HCT116 (cell line): ENCODE results near the gene SLC6A3.

Experiments
- CBX3 ChIP-seq: IDR thresholded peaks from 2 replicates; pipeline ENCODE4 v1.6.1; 2012; ENCODE audit warnings: low read depth
- EGR1 ChIP-seq: IDR thresholded peaks from 2 replicates; pipeline ENCODE4 v1.6.1; 2012; ENCODE audit warnings: low read depth
- ELF1 ChIP-seq: IDR thresholded peaks from 2 replicates; pipeline ENCODE4 v1.6.1; 2012; ENCODE audit warnings: low read depth, borderline replicate concordance
- EZH2 ChIP-seq: fragments of 200-600 bp; sonication (generic); IDR thresholded peaks from 2 replicates; pipeline ENCODE4 v1.6.1; 2017; ENCODE audit warnings: antibody characterized with exemption, mixed run types
- EZH2phosphoT487 ChIP-seq: fragments of 200-600 bp; IDR thresholded peaks from 2 replicates; pipeline ENCODE4 v1.6.1; 2018; ENCODE audit warnings: antibody characterized with exemption, borderline replicate concordance
- FOSL1 ChIP-seq: IDR thresholded peaks from 2 replicates; pipeline ENCODE4 v1.6.1; 2012; ENCODE audit warnings: low read depth
- POLR2A ChIP-seq: IDR thresholded peaks from 2 replicates; pipeline ENCODE4 v1.7.0; 2011; ENCODE audit warnings: borderline replicate concordance; ENCODE audit not compliant: insufficient read depth, insufficient read length; ENCODE audit errors: extremely low read depth
- POLR2AphosphoS5 ChIP-seq: IDR thresholded peaks from 2 replicates; pipeline ENCODE4 v1.6.1; 2011; ENCODE audit warnings: mild to moderate bottlenecking, low read depth, low read length, moderate library complexity
- SRF ChIP-seq: IDR thresholded peaks from 2 replicates; pipeline ENCODE4 v1.6.1; 2012; ENCODE audit warnings: low read depth
- ZNF274 ChIP-seq: fragments of 200-500 bp; sonication (Bioruptor generic); IDR thresholded peaks from 2 replicates; pipeline ENCODE4 v1.6.1; 2014; ENCODE audit warnings: mild to moderate bottlenecking, low read depth, low read length, inconsistent platforms
- TF ChIP-seq, protein P1 (sequence below), 3 experiments: fragments of 200-600 bp in 1 of 3; sonication (generic) in 1 of 3; IDR thresholded peaks in 2 of 3; conservative IDR thresholded peaks in 1 of 3; 2 replicates each; pipeline ENCODE4 v1.5.1; 2012 to 2017; ENCODE audit warnings: low read depth in 2 of 3, low read length in 2 of 3, antibody characterized with exemption in 1 of 3, borderline replicate concordance in 1 of 3, control low read depth in 1 of 3, mild to moderate bottlenecking in 1 of 3, mixed read lengths in 1 of 3, mixed run types in 1 of 3, moderate library complexity in 1 of 3; ENCODE audit not compliant: insufficient read depth in 1 of 3
- TF ChIP-seq, protein P2 (sequence below): IDR thresholded peaks from 2 replicates; pipeline ENCODE4 v1.6.1; 2011; ENCODE audit warnings: mild to moderate bottlenecking, low read length, moderate library complexity; ENCODE audit not compliant: insufficient replicate concordance; ENCODE audit errors: extremely low read depth
- TF ChIP-seq, protein P3 (sequence below): IDR thresholded peaks from 2 replicates; pipeline ENCODE4 v1.6.1; 2012
- TF ChIP-seq, protein P4 (sequence below): IDR thresholded peaks from 2 replicates; pipeline ENCODE4 v1.6.1; 2012; ENCODE audit warnings: low read depth

DNA sequence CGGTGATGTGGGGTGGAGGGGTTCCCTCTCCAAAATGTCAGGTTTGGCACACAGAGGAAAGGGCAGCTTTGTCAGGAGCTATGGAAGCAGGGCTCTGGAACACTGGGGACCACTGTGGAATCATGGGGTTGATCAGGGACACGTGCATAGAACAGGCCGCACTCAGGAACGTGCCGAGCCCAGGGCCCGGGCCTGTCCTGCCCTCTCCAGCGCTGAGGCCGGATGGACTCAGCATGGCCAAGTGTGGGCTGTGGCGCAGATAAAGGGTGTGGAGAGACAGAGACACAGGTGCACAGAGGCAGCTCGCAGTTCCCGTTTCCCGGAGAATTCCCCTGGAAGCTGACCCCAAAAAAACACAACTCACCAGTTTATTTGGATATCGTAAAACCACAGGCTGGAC is 37.8 kb upstream of the SLC6A3 start:
- TF ChIP-seq, protein P1, sequence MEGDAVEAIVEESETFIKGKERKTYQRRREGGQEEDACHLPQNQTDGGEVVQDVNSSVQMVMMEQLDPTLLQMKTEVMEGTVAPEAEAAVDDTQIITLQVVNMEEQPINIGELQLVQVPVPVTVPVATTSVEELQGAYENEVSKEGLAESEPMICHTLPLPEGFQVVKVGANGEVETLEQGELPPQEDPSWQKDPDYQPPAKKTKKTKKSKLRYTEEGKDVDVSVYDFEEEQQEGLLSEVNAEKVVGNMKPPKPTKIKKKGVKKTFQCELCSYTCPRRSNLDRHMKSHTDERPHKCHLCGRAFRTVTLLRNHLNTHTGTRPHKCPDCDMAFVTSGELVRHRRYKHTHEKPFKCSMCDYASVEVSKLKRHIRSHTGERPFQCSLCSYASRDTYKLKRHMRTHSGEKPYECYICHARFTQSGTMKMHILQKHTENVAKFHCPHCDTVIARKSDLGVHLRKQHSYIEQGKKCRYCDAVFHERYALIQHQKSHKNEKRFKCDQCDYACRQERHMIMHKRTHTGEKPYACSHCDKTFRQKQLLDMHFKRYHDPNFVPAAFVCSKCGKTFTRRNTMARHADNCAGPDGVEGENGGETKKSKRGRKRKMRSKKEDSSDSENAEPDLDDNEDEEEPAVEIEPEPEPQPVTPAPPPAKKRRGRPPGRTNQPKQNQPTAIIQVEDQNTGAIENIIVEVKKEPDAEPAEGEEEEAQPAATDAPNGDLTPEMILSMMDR (IDR thresholded peaks at IDR 0.05 in 2 of 3, conservative IDR thresholded peaks at IDR 0.05 in 1 of 3; ENCODE audit: borderline replicate concordance in 1 of 3, insufficient read depth in 1 of 3, low read depth in 2 of 3, low read length in 2 of 3): no peak
- no peak for TF ChIP-seq POLR2A
- no peak for TF ChIP-seq SRF
- no peak for TF ChIP-seq ELF1
- TF ChIP-seq EZH2phosphoT487: no peak
- TF ChIP-seq POLR2AphosphoS5: no peak
- TF ChIP-seq EZH2: no peak
- TF ChIP-seq, protein P2, sequence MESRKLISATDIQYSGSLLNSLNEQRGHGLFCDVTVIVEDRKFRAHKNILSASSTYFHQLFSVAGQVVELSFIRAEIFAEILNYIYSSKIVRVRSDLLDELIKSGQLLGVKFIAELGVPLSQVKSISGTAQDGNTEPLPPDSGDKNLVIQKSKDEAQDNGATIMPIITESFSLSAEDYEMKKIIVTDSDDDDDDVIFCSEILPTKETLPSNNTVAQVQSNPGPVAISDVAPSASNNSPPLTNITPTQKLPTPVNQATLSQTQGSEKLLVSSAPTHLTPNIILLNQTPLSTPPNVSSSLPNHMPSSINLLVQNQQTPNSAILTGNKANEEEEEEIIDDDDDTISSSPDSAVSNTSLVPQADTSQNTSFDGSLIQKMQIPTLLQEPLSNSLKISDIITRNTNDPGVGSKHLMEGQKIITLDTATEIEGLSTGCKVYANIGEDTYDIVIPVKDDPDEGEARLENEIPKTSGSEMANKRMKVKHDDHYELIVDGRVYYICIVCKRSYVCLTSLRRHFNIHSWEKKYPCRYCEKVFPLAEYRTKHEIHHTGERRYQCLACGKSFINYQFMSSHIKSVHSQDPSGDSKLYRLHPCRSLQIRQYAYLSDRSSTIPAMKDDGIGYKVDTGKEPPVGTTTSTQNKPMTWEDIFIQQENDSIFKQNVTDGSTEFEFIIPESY: no peak
- no peak for TF ChIP-seq EGR1
- TF ChIP-seq ZNF274: no peak
- TF ChIP-seq, protein P3, sequence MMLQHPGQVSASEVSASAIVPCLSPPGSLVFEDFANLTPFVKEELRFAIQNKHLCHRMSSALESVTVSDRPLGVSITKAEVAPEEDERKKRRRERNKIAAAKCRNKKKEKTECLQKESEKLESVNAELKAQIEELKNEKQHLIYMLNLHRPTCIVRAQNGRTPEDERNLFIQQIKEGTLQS: no peak
- TF ChIP-seq, protein P4, sequence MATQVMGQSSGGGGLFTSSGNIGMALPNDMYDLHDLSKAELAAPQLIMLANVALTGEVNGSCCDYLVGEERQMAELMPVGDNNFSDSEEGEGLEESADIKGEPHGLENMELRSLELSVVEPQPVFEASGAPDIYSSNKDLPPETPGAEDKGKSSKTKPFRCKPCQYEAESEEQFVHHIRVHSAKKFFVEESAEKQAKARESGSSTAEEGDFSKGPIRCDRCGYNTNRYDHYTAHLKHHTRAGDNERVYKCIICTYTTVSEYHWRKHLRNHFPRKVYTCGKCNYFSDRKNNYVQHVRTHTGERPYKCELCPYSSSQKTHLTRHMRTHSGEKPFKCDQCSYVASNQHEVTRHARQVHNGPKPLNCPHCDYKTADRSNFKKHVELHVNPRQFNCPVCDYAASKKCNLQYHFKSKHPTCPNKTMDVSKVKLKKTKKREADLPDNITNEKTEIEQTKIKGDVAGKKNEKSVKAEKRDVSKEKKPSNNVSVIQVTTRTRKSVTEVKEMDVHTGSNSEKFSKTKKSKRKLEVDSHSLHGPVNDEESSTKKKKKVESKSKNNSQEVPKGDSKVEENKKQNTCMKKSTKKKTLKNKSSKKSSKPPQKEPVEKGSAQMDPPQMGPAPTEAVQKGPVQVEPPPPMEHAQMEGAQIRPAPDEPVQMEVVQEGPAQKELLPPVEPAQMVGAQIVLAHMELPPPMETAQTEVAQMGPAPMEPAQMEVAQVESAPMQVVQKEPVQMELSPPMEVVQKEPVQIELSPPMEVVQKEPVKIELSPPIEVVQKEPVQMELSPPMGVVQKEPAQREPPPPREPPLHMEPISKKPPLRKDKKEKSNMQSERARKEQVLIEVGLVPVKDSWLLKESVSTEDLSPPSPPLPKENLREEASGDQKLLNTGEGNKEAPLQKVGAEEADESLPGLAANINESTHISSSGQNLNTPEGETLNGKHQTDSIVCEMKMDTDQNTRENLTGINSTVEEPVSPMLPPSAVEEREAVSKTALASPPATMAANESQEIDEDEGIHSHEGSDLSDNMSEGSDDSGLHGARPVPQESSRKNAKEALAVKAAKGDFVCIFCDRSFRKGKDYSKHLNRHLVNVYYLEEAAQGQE: no peak
- TF ChIP-seq CBX3: no peak
- no peak for TF ChIP-seq FOSL1
